Epithelial cell of proximal tubule (primary cell): Measurements from ENCODE around the gene PDZRN3. TPM values are rescaled to one million over a fixed set of nuclear protein-coding genes. Genes with fewer than 3 reads are reported as not detected.

Source experiments
- DNase-seq: peaks from one replicate; pipeline ENCODE4 v3.0.0-alpha.2; 2011; ENCODE audit warnings: low read depth
- H3K4me3 ChIP-seq: 2 replicates; pipeline ENCODE4 v1.5.1; 2011; ENCODE audit warnings: low read depth, mild to moderate bottlenecking, low read length
- CTCF ChIP-seq: conservative IDR thresholded peaks from 2 replicates; pipeline ENCODE4 v1.5.1; 2012; ENCODE audit warnings: low read depth, mild to moderate bottlenecking, low read length
- total RNA-seq: library from RNA; depleted of rRNA; stranded (reverse); fragments of >200 nt; gene quantifications from 2 replicates; pipeline ENCODE4 v1.2.3, GENCODE V29; 2015

Gene PDZRN3
- total RNA-seq, 1 donor from 2014 or later, result 0.17 TPM

- DNase-seq, result no peak
- no peak for TF ChIP-seq CTCF
- H3K4me3 ChIP-seq, result no peak overlapping the region
Measured at GRCh38 chr3:73597476-73597875, 27.3 kb downstream of the PDZRN3 start.

- H3K4me3 ChIP-seq, result peak overlapping the region; percentile 10
- peak; percentile 55 for DNase-seq
- peak; percentile 43 for TF ChIP-seq CTCF
Measured at GRCh38 chr3:73592154-73593144, 32.3 kb downstream of the PDZRN3 start.

GRCh38 chr3:73591286-73591800 is 33.4 kb downstream of the PDZRN3 start:
- no peak overlapping the region for H3K4me3 ChIP-seq
- TF ChIP-seq CTCF, result no peak
- DNase-seq, result no peak

- no peak overlapping the region for H3K4me3 ChIP-seq
- no peak for TF ChIP-seq CTCF
- no peak for DNase-seq
Measured at GRCh38 chr3:73586628-73587027, 38.1 kb downstream of the PDZRN3 start.

- no peak for DNase-seq
- TF ChIP-seq CTCF, result no peak
- H3K4me3 ChIP-seq, result no peak overlapping the region
Measured at GRCh38 chr3:73586190-73586589, 38.6 kb downstream of the PDZRN3 start.

- no peak for DNase-seq
- no peak overlapping the region for H3K4me3 ChIP-seq
- no peak for TF ChIP-seq CTCF
Measured at GRCh38 chr3:73584873-73585272, 39.9 kb downstream of the PDZRN3 start.
